Gastrocnemius medialis (tissue), 4 donors: ENCODE measurements around the gene TCF4. TPM values are rescaled to one million over a fixed set of nuclear protein-coding genes. Genes with fewer than 3 reads are reported as not detected.

Experiments used
- ATAC-seq, 2 donors: fragments of 150-250 bp; one replicate each; pipeline ENCODE4 v1.9.1; 2016
- DNase-seq, 2 donors: peaks; one replicate each; pipeline ENCODE4 v3.0.0-alpha.2; 2019
- H3K27ac ChIP-seq, 4 donors: fragments of 200-600 bp; sonication (generic); 1 replicate in 1 of 4; 2 replicates in 3 of 4; pipeline ENCODE4 v1.5.1; 2016 to 2018; ENCODE audit warnings: mild to moderate bottlenecking in 2 of 4, moderate library complexity in 1 of 4
- H3K27me3 ChIP-seq, 3 donors: fragments of 200-600 bp; sonication (generic) in 2 of 3; 1 replicate in 1 of 3; 2 replicates in 2 of 3; pipeline versions ENCODE4 v1.5.1 to v1.6.0; 2016 to 2019; ENCODE audit warnings: mild to moderate bottlenecking in 1 of 3, moderate library complexity in 1 of 3
- H3K36me3 ChIP-seq, 2 donors: fragments of 200-600 bp; sonication (generic) in 1 of 2; one replicate each; pipeline ENCODE4 v1.5.1; 2017 to 2018
- H3K4me1 ChIP-seq, 2 donors: fragments of 200-600 bp; sonication (generic) in 1 of 2; one replicate each; pipeline ENCODE4 v1.5.1; 2016 to 2017; ENCODE audit warnings: mild to moderate bottlenecking in 2 of 2
- H3K4me3 ChIP-seq, 4 donors: fragments of 200-600 bp; sonication (generic) in 3 of 4; 1 replicate in 1 of 4; 2 replicates in 3 of 4; pipeline ENCODE4 v1.5.1; 2016 to 2019; ENCODE audit warnings: mild to moderate bottlenecking in 2 of 4
- H3K9me3 ChIP-seq, 3 donors: fragments of 200-600 bp; sonication (generic) in 2 of 3; 1 replicate in 1 of 3; 2 replicates in 2 of 3; pipeline ENCODE4 v1.5.1; 2016 to 2019
- CTCF ChIP-seq, 5 experiments: fragments of 450-650 bp in 3 of 5; fragments of 200-600 bp in 2 of 5; sonication (generic) in 2 of 5; IDR thresholded peaks in 4 of 5; conservative IDR thresholded peaks in 1 of 5; 1 replicate in 4 of 5; 2 replicates in 1 of 5; pipeline ENCODE4 v1.5.1; 2016 to 2019; ENCODE audit warnings: antibody characterized with exemption in 5 of 5, mild to moderate bottlenecking in 3 of 5, moderate library complexity in 3 of 5
- POLR2A ChIP-seq, 2 donors: fragments of 450-650 bp; IDR thresholded peaks; one replicate each; pipeline ENCODE4 v1.6.1; 2017; ENCODE audit warnings: antibody characterized with exemption in 2 of 2, mild to moderate bottlenecking in 2 of 2, moderate library complexity in 2 of 2
- in situ Hi-C, 4 donors: fragments of 200-750 bp; cut with MboI; loops; one replicate each; pipeline versions ENCODE4 v1.15.0 to v1.8.0; 2017; ENCODE audit warnings: low sequenced_read_pairs in 4 of 4
- intact Hi-C: fragments of 100-400 bp; cut with DNase I; formaldehyde crosslinking; loops from one replicate; pipeline ENCODE4 v1.15.1; 2023; ENCODE audit warnings: low total_unique reads
- total RNA-seq, 4 donors: library from RNA; depleted of rRNA; stranded (reverse); fragments of >200 nt; gene quantifications; one replicate each; pipeline versions ENCODE4 v1.1.0 to v1.2.3, GENCODE V29; 2016

TCF4 gene
- total RNA-seq, 4 donors from 2014 or later = 40.3 to 60.6 (median 53.6) TPM

DNA sequence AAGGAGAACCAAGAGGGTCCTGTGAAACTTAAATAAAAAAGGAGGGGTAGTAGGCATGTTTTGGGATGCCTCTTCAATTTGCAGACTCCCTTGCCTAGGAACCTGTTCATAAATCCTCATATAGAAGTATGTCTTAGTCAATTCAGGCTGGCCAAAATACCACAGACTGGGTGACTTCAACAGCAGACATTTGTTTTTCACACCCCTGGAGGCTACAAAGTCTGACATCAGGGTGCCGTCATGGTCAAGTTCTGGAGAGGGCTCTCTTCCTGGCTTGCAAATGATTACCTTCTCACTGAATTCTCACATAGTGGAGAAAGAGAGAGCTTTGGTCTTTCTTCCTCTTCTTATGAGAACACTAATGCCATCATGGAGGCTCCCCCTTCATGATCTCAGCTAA lies 4.1 kb upstream of the TCF4 start:
- ATAC-seq = no peak
- Histone ChIP-seq H3K4me1 (no peaks in the 10 kb centered on the region), H3K36me3 (no peaks in the 10 kb centered on the region), H3K27ac (no peak overlapping the region), H3K27me3 (no peaks in the 10 kb centered on the region), H3K9me3 (no peaks in the 10 kb centered on the region), H3K4me3 (no peak overlapping the region)
- intact Hi-C loops = loop anchor here (5.0 kb wide), 1 partner anchor 190 kb away; no protein-coding TSS in a partner anchor
- no peak for DNase-seq
- no peak for TF ChIP-seq CTCF (IDR thresholded peaks at IDR 0.05 in 4 of 5, conservative IDR thresholded peaks at IDR 0.05 in 1 of 5)
- TF ChIP-seq POLR2A (IDR thresholded peaks at IDR 0.05) = no peak
- in situ Hi-C loops = loop anchor here in 3 of 4 donors (10.0 to 25.0 kb wide), 2 partner anchors 183 to 355 kb away; no protein-coding TSS in a partner anchor

DNA sequence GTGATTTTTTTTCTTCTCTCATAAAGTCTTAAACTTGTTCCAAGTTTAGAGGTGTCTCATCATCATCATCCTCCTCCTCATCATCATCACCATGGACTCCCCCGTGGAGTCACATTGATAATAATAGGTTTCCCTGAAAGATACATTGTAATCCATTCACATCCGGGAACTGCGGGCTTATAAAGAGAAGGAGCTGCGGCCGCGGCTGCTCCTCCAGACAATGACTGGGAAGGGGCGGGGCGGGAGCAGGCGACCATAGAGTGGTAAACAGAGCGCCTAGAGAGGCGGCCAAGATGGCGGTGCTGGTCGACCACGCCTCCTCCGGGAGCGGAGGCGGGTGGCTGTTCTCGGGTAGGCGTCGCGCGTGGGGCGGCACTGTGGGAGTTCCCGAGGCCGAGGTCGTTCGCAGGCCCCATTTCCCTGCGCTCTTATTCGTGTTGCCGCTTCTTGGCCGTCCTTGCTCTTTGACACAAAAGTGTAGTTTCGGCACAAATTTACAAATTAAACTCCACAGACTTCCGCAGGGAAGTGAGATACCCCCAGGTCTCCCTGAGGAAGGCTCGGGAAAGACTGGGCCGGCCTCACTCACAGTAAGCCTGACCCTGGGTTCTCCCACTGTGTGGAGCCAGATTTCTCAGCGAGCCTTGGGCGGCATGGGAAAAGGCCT lies 1.8 kb upstream of the TCF4 start:
- H3K27ac ChIP-seq = peak overlapping the region; percentile 88 to 93 (median 91)
- intact Hi-C loops (loop anchor here (2.0 to 10.0 kb wide), 7 partner anchors 112 to 1045 kb away; partner anchors contain the start of gene TXNL1), in situ Hi-C loops (loop anchor here (5.0 to 25.0 kb wide), 6 partner anchors 165 to 355 kb away; no protein-coding TSS in a partner anchor)
- H3K36me3 ChIP-seq = no peaks in the 10 kb centered on the region
- no peaks in the 10 kb centered on the region for H3K27me3 ChIP-seq
- TF ChIP-seq POLR2A (IDR thresholded peaks at IDR 0.05) = peak; percentile 56 to 74
- TF ChIP-seq CTCF (IDR thresholded peaks at IDR 0.05 in 4 of 5, conservative IDR thresholded peaks at IDR 0.05 in 1 of 5) = no peak
- H3K4me1 ChIP-seq = peaks cover 4 to 6% of the 10 kb centered on the region in 2 donors
- no peaks in the 10 kb centered on the region for H3K9me3 ChIP-seq
- peak; percentile 81 to 86 for ATAC-seq
- H3K4me3 ChIP-seq = peak overlapping the region; percentile 67 to 86 (median 78)
- peak; percentile 95 to 96 for DNase-seq

DNA sequence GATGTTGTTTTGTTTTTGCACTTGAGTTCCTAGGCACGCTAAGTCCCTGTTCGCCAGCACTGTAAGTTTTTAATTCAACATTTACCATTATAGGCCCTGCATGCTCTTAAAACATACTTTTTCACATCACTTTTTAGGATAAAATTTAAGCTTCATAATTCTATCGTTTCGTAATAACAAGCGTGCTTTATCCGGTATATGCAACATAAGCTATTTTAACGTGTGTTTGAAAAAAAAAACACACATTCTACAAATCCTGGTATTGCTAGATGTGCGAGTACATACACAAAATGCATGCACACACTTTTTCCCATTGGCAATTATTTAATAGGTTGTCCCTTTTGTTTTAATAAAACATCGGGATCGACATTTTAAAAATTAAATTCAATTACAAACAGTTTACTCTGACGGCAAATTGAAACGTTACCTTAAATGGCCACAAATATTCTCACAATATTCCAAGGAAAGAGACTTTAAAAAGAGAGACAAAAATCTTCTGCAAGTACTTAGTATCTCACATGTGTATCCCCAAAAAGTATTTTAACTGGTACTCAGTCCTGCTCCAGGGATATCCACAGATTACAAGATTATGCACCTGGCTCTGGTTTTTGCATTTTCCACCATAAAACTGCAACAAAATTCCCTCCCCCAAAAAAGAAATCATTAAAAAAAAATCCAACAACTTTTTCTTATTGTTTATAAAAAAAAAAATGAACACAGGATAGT lies 1.0 kb upstream of the TCF4 start:
- TF ChIP-seq POLR2A (IDR thresholded peaks at IDR 0.05) (no peak), CTCF (IDR thresholded peaks at IDR 0.05 in 4 of 5, conservative IDR thresholded peaks at IDR 0.05 in 1 of 5) (no peak)
- no peak for ATAC-seq
- no peaks in the 10 kb centered on the region for H3K36me3 ChIP-seq
- peaks cover 12 to 14% of the 10 kb centered on the region in 2 donors for H3K4me1 ChIP-seq
- no peaks in the 10 kb centered on the region for H3K27me3 ChIP-seq
- no peak for DNase-seq
- peak overlapping the region; percentile 88 to 93 (median 91) for H3K27ac ChIP-seq
- in situ Hi-C loops = loop anchor here (5.0 to 25.0 kb wide), 5 partner anchors 164 to 354 kb away; no protein-coding TSS in a partner anchor
- H3K9me3 ChIP-seq = no peaks in the 10 kb centered on the region
- intact Hi-C loops = loop anchor here (1.0 to 10.0 kb wide), 7 partner anchors 112 to 1046 kb away; partner anchors contain the start of gene TXNL1
- peak overlapping the region; percentile 67 to 86 (median 78) for H3K4me3 ChIP-seq

GRCh38 chr18:55587418-55588110 lies 428 bp downstream of the TCF4 start:
- peak; percentile 25 to 32 for DNase-seq
- TF ChIP-seq POLR2A (IDR thresholded peaks at IDR 0.05) (no peak), CTCF (IDR thresholded peaks at IDR 0.05 in 4 of 5, conservative IDR thresholded peaks at IDR 0.05 in 1 of 5) (no peak)
- Histone ChIP-seq H3K4me1 (peaks cover 24 to 28% of the 10 kb centered on the region in 2 donors), H3K36me3 (no peaks in the 10 kb centered on the region), H3K27me3 (no peaks in the 10 kb centered on the region), H3K27ac (peak overlapping the region; percentile 88 to 93 (median 91)), H3K4me3 (peak overlapping the region; percentile 70 to 86 (median 78)), H3K9me3 (no peaks in the 10 kb centered on the region)
- ATAC-seq = peak; percentile 21 to 22
- intact Hi-C loops (loop anchor here (1.0 to 10.0 kb wide), 7 partner anchors 110 to 1047 kb away; partner anchors contain the start of gene TXNL1), in situ Hi-C loops (loop anchor here (5.0 to 25.0 kb wide), 5 partner anchors 163 to 353 kb away; no protein-coding TSS in a partner anchor)
